Left renal cortex interstitium (tissue), 4 donors: ENCODE results near the gene BANP. TPM values are rescaled to one million over a fixed set of nuclear protein-coding genes. Genes with fewer than 3 reads are reported as not detected.
"Not testable (repeated sequence)": the region's sequence is repeated elsewhere in the genome, so short reads cannot be mapped to it uniquely, and the experiment has no call there.

Experiments used
- DNase-seq, 4 donors: peaks; one replicate each; pipeline ENCODE4 v3.0.0-alpha.2; 2013; ENCODE audit warnings: low read depth in 4 of 4, low spot score in 2 of 4, missing footprints in 1 of 4
- polyA plus RNA-seq, 4 donors: library from polyadenylated mRNA; unstranded; fragments of 120-200 nt; gene quantifications; one replicate each; pipeline ENCODE4 v1.2.1, GENCODE V29; 2013; ENCODE audit not compliant: insufficient read length in 4 of 4

The BANP gene
- polyA plus RNA-seq, 4 donors, result 22.6 to 32.9 (median 29.2) TPM

GRCh38 chr16:88073201-88073721 lies 122.0 kb downstream of the BANP start:
- no peak for DNase-seq

- DNase-seq, result no peak
Observed at GRCh38 chr16:88074041-88074440, 122.8 kb downstream of the BANP start.

DNA sequence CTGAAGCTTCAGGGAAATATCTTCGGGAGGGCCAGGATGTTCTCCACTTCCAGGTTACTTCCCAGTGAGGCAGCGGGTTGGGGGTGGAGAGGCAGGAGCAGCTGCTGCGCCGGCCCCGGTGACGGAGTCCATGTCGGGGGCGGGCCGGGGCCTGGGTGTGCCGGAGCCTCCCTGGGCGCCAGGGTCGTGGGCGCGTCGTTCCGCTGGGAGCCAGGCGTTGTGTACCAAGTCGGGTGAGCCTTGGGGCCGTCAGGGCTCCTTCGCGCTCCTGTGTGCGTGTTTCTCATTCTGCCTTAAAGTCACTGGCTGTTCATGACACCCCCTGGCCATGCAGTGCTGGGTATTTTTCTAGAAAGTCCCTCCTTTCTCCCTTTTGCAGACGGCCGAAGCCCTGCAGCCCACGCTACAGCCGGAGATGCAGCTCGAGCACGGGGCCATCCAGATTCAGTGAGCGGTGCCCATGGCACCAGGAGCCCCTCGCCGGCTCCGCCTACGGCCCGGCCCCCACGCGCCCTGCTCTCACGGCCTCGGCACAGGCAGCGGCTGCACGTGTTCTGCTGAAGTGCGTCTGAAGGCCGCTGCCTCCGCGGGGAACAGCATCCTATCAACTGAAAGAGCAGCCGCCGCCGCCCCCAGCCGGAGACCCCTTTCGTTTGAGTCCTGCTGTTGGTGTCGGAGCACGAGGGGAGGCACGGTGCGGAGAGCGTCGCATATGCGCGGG lies 125.1 kb downstream of the BANP start:
- DNase-seq, result no peak

DNA sequence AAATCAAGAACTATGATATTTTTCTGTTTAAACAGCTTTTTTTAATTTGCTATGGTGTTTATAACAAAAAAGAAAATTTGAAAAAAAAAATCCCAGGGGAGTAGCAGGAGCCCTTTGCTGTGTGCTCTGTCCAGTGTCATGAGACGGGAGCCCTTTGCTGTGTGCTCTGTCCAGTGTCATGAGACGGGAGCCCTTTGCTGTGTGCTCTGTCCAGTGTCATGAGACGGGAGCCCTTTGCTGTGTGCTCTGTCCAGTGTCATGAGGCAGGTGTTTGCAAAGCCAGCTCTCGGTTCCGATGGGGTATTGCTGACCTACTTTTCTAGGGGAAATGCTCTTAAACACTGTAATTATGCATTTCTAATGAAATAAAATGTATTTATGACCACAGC lies 125.7 kb downstream of the BANP start:
- DNase-seq, result not testable (repeated sequence)

DNA sequence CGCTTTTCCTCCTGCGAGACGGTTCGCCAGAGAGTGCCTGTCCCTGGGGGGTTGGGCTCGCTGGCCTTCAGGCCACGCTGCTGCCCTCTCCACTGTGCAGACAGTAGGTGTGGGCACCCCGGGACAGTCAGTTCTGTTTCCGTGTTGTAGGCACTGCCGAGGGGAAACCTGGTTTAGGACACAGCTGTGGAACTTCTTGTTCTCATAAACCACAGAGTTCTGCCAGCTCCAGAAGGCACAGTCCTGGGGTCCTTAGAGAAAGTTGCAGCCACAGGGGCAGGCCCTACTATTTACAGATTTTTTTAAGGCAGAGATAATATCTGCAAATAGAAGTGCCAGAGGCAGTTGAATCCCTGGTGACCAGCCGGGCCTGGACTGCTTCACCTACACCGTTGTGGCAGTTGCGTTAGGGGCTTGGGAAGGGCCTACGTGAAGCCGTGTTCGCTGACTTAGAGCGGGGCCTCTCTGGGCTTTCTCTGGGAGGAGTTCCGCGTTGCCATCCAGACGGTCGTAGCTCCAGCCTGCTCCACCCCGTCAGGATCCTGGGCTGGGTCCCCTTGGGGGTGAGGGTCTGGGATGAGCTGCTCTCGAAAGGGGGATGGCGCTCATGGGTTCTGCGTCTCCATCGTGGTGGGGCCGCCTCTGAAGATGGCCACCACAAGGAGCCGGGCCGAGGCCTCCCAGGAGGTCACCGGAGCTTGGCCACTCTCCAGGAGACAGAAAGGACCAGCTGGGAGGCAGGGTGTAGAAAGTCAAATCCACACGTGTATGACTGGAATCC lies 126.3 kb downstream of the BANP start:
- DNase-seq, result no peak

DNA sequence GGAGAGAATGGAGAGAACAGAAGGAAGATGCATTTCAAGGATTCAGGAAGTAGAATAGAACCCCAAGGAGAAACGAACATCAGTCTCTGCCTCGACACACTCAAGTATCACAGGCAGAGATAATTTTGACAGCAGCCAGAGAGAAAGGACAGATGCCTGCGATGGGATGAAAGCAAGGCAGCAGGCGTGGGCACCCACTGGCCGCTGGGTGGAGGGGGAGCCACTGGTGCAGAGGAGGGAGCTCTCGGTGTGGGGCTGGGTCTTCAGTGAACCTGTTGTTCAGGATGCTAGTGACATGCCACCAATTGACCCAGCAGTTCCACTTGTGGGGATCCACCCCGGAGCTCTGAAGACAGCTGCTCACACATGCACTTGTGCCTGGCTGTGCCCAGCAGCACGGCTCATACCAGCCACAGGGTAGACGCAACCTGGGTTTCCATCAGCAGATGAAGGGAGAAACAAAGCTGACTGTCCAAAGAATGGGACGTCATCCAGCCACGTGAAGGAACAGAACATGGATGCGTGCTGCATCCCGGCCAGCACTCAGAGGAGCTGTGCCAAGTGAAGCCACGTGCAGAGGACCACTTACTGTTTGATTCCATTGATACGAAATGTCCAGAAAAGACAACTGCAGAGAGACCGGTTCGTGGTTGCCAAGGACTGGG lies 127.0 kb downstream of the BANP start:
- no peak for DNase-seq

DNA sequence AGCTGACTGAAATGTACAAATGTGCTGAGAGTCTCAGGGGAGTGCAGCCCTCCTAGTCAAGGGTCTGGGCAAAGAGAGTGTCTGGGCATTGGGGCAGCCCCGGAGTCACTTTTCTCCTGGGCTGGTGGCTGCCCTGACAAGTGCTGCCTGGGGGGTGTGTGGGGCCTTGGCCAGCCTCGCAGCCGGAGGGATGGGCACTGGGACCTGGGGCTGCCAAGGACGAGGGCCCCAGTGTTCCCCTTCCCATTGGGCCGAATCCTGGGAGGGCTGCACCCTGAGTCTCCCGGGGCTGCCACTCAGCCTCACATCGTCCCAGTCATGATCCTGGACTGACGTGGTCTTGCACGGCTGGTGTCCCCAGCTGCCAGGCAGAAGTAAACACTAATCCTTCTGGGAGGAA lies 132.3 kb downstream of the BANP start:
- no peak for DNase-seq

DNA sequence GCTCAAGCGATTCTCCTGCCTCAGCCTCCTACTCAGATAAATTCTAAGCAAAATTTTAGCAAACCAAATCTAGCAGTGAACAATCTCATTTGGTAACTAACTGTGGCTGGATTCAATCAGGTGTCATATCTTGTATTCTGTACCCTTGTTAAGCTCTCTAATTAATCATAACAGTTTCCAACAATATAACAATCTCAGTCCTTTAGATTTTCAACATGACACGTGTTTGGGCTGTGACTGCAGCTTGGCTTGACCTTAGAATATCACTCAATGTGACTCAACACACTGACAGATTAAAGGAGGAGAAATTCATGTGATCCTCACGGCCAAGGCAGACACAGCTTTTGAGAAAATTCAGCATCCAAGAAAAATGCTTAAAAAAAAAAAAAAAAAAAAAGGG lies 133.6 kb downstream of the BANP start:
- DNase-seq, result no peak

- no peak for DNase-seq
Observed at GRCh38 chr16:88086571-88087516, 135.6 kb downstream of the BANP start.

DNA sequence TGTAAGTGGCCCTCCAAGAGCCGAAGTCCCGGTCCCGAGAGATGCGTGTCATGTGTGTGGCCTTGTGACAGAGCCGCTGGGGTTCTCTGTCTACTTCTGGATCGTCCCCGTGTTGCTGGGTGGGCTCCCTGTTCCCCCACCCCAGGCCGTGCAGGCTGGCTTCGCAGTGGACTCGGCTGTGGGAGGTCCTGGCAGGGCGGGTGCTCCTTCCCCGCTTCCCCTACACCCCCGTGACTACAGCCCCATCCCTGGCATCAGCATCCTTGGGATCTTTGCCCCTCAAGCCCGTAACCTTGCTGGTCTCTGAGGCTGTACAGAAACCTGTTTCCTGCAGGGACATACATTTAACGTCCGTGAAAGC lies 136.3 kb downstream of the BANP start:
- no peak for DNase-seq

DNA sequence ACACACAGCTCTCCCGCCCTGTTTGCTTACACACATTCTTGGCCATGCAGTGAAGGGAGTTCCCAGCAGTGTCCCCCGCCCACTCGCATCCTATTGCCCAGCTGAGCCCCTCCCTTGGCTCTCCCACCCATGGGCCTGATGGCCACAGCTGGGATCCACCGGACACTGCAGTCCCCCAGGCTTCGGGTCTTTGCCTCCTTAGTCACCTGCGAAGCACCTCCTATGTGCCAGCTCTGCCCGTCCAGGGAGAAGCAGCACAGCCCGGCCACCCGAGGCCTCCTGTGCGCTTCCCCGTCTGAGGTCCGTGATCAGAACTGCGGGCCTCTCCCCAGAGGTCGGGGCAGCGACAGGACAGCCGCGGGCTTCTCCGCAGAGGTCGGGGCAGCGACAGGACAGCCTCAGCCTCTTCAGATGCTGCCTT lies 136.9 kb downstream of the BANP start:
- DNase-seq, result no peak

DNA sequence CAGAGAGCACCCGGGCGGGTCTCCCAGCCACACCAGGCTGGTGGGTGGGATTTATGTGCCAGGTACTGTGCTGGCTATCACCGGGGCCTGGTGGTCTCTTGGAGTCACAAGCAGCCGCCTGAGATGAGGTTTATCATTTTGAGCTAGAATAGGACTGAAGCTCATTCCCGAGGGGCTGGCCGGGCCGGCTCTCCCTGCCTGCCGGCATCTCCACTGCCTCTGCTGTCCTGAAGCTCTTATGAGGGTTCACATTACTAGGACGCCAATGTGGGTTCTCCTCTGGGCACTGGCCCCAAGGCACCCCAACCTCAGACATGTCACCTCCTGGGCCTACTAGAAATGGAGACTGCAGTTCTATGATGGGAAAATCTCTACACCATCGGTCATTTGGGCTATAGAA lies 137.4 kb downstream of the BANP start:
- not testable (repeated sequence) for DNase-seq

- DNase-seq, result not testable (repeated sequence)
Observed at GRCh38 chr16:88089071-88089470, 137.8 kb downstream of the BANP start.

- not testable (repeated sequence) for DNase-seq
Observed at GRCh38 chr16:88089632-88090376, 138.6 kb downstream of the BANP start.

DNA sequence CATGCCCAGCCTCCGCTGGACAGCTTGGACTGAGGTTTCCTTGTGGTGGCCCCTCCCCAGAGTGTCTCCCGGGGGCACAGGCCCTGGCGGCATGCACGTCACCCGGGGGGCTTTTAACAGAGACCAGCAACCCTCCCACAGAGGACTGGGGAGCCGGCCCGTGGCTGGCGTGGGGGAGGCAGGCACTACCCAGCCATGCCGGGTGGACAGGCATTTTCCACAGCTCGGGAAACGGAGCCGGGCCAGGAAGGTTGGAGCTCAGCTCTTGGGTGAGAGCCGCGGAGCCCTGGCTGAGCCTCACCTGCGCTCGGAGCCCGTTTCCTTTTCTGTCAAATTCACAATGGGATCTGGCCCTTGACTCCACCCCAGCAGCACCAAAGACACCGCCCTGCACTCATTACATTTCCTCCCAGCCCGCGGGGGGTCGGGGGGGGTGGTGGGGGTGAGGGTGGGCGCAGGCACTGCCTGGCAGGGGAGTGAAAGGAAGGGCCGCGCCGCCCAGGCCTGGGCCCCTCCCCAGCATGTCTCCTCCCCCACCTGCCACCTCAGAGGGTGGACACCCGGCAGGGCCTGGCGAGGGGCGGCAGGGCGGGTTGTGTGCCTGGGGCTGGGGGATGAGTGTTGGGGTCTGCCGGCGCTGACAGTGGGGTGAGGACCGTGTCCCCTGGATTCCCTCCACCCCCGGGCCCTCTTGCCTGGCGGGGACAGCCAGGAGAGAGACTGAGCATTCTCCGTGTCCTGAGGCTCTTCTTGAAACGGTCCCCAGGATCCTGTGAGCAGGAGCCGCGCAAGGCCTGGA lies 139.3 kb downstream of the BANP start:
- not testable (repeated sequence) for DNase-seq

DNA sequence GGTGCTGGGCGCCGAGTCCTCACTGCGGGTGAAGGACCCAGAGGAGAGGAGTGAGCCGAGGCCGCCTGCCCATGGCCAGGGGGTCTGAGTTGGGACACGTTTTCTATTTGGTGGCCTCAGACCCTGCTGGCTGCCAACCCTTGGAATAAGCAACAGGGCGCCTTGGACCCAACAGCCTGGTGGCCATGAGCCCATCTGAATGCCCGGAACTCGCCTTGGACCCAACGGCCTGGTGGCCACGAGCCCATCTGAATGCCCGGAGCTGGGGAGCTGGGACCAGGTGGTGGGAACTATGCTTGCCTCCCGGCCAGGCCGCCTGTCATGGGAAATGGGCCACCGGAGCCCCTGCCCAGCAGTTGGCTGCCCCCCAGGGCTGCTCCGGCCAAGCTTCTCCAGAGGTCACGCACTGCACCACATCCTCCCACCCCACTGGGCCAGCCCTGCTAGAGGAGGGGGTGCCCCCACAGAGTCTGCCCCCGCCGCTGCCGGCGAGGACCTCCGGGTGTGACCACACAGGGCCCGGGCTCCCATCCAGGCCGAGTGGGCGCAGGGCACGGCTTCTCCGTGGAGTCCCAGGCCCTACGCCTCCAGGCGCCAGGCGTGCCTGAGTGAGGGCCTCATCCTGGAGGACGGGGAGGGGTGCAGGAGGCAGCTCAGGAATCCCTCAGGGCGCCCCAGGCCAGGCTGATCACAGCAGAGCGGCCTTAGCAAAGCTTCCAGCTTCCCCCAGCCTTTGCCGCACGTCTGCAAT lies 140.2 kb downstream of the BANP start:
- not testable (repeated sequence) for DNase-seq

DNA sequence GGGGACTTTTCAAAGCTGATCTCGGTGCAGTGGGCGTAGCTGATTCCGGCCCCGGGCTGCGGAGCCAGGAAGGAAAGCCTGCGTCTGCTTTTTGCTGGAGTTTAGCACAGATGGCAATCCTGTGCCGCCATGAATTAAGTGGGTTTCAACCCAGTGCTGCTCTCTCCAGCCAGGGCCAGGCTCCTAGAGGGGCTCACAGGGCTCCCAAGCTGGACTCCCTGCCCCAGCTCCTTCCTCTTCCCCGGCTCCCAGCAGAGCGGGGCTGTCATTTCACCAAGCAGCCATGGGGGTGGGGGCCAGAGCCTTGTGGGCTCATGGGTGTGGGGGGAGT lies 140.7 kb downstream of the BANP start:
- DNase-seq, result not testable (repeated sequence)
